Gastroesophageal sphincter (tissue), 3 donors: ENCODE measurements around the gene SIAH3.

Experiments used
- CTCF ChIP-seq, 4 experiments: fragments of 200-600 bp in 2 of 4; fragments of 450-650 bp in 2 of 4; sonication (generic) in 1 of 4; IDR thresholded peaks; one replicate each; pipeline ENCODE4 v1.5.1; 2017 to 2019; ENCODE audit warnings: antibody characterized with exemption in 4 of 4, mild to moderate bottlenecking in 2 of 4, moderate library complexity in 2 of 4
- POLR2A ChIP-seq, 2 donors: fragments of 450-650 bp; IDR thresholded peaks; one replicate each; pipeline ENCODE4 v1.6.1; 2017; ENCODE audit warnings: antibody characterized with exemption in 2 of 2, mild to moderate bottlenecking in 2 of 2, moderate library complexity in 1 of 2

- TF ChIP-seq CTCF (IDR thresholded peaks at IDR 0.05) (no peak), POLR2A (IDR thresholded peaks at IDR 0.05) (no peak)
These were observed 39.5 kb downstream of the SIAH3 start for GRCh38 chr13:45811891-45812694.
